VCaP (cell line): Measurements from ENCODE around the gene CYFIP1.

ENCODE experiments used
- H3K27ac ChIP-seq: fragments of 450-650 bp; 2 replicates; pipeline ENCODE4 v1.5.1; 2017
- CTCF ChIP-seq: fragments of 450-650 bp; conservative IDR thresholded peaks from 2 replicates; pipeline ENCODE4 v1.5.1; 2017; ENCODE audit warnings: mild to moderate bottlenecking, moderate library complexity

Gene CYFIP1

GRCh38 chr15:22922003-22922402 is 58.2 kb downstream of the CYFIP1 start:
- H3K27ac ChIP-seq, result no peak overlapping the region
- TF ChIP-seq CTCF, result no peak

- peak overlapping the region; percentile 8; the same call in 1 of the 2 replicates for H3K27ac ChIP-seq
- no peak for TF ChIP-seq CTCF
Observed at GRCh38 chr15:22919171-22919570, 61.0 kb downstream of the CYFIP1 start.

GRCh38 chr15:22918596-22919140 is 61.5 kb downstream of the CYFIP1 start:
- no peak for TF ChIP-seq CTCF
- no peak overlapping the region; the same call in 1 of the 2 replicates for H3K27ac ChIP-seq

- H3K27ac ChIP-seq, result no peak overlapping the region
- TF ChIP-seq CTCF, result no peak
Observed at GRCh38 chr15:22918056-22918455, 62.1 kb downstream of the CYFIP1 start.

GRCh38 chr15:22917556-22917955 is 62.6 kb downstream of the CYFIP1 start:
- H3K27ac ChIP-seq, result no peak overlapping the region
- TF ChIP-seq CTCF, result no peak

- H3K27ac ChIP-seq, result no peak overlapping the region
- TF ChIP-seq CTCF, result no peak
Observed at GRCh38 chr15:22916606-22917350, 63.4 kb downstream of the CYFIP1 start.

GRCh38 chr15:22915866-22916515 is 64.2 kb downstream of the CYFIP1 start:
- TF ChIP-seq CTCF, result no peak
- no peak overlapping the region for H3K27ac ChIP-seq
